HL-60/S4 treated with phorbol 12-myristate 13-acetate at 8.2 ng/mL for 4 days and 3 days (cell line): ENCODE results near the gene KIF26A.

ENCODE experiments used
- in situ Hi-C: fragments of 300-500 bp; cut with MboI; formaldehyde crosslinking; loops from 2 replicates; pipeline ENCODE4 v1.15.0; 2022; ENCODE audit warnings: low sequenced_read_pairs

The KIF26A gene

DNA sequence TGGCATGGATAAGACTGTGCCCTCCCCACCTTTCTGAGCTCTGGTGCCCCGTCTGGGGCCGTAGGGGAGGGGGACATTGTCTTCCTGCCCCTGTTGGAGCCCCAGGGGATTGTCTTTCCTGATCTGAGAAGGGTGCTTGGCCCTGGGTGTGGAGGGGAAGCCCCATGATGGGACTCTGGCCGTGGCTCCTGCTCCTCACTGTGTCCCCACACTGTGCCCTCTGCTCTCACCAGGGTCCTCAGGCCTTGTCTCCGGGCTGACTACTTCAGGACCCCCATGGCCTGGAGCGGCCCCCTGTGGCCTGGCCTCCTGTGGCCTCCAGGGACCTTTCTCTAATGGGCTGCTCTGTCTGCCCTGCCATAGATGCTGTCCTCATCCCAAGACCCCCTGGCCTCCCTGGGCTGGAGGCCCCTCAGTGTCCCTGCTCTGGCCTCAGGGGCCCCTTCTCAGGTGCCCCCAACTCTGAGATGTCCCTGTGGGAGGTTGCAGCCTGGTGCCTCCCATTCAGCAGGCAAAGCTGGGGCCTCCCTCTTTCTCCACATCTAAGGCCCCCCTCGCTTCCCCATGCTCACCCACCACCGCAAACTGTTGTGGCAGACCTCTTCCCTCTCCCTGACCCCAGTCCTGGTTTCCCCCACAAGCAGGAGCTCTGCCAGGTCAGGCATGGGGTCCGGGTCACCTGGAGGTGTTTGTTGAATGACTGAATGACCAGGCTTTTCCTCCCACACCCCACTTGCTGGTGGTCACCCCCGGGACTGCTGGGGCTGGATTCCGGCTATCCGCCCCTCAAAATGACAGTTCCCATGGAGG lies 4.0 kb downstream of the KIF26A start:
- in situ Hi-C loops, result no loop called here

DNA sequence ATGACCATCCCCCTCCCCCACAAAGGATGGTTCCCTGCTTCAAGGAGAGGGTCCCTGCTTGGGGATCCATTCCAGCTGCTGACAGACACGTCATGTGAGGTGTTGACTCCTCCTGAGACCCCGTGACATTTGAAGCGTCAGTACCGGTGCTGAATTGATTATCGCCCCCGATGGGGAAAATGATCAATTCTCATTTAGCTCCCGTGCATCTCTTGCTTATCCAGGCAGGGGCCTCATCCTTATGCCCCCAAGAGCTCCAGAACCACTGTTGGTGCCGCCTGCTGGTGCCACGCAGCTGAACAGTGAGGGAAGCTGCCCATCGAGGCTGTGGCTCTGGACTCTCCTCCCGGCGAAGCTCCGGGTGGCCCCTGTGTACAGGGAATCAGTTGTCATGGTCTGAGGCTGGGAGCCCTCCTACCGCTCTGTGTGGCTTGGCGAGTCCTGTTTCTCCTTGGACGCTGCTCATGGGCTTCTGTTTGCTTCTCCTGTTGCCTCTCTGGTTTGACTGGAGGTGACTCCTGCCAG lies 4.6 kb downstream of the KIF26A start:
- in situ Hi-C loops, result no loop called here

DNA sequence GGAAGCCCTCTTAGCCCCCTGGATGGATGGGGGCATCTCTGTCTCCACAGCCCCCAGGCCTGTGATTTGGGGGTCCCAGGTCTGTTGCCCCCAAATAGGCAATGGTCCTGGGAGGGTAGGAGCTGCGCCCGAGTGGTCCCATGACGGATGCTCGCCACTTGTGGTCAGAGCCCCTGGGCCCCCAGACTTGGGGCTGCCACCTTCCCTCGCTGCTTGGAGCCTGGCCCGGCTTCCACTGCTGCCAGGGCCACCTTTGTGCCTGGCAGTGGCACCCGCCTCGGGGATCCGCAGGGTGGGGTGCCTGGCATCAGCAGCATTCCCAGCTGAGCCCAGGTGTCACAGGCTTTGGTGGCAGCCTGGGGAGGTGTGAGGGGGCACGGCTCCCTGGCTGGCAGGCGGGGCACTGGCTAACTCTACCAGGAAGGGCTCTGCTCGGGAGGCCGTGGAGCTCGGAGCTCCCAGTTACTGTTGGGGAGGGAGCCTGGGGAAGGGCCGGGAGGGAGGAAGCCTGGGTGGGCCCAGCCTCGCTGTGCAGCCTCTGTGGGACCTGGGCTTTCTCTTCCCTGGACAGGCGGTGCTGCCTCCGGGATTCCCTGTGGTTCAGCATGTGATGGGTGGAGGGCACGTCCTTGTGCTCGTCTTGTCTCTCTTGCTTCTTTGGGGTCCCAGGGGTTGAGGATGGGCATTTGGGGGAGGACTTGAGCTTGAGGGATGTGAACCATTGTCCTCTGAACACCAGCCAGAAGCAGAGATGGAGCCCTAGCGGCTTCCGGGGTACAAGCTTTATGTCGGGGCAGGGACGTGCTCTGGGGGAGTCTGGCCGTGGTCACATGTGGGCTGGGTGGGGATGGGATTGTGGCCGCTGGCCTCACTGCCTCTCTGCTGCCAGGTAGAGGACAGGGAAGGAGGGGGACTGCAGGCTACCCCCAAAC lies 5.4 kb downstream of the KIF26A start:
- in situ Hi-C loops, result no loop called here

- in situ Hi-C loops, result no loop called here
These were observed 6.0 kb downstream of the KIF26A start for GRCh38 chr14:104144453-104144790.

- in situ Hi-C loops, result no loop called here
These were observed 6.8 kb downstream of the KIF26A start for GRCh38 chr14:104144911-104145825.

GRCh38 chr14:104145826-104146601 lies 7.6 kb downstream of the KIF26A start:
- in situ Hi-C loops, result no loop called here

GRCh38 chr14:104146651-104147345 lies 8.4 kb downstream of the KIF26A start:
- in situ Hi-C loops, result no loop called here

- in situ Hi-C loops, result no loop called here
These were observed 9.1 kb downstream of the KIF26A start for GRCh38 chr14:104147346-104148125.

DNA sequence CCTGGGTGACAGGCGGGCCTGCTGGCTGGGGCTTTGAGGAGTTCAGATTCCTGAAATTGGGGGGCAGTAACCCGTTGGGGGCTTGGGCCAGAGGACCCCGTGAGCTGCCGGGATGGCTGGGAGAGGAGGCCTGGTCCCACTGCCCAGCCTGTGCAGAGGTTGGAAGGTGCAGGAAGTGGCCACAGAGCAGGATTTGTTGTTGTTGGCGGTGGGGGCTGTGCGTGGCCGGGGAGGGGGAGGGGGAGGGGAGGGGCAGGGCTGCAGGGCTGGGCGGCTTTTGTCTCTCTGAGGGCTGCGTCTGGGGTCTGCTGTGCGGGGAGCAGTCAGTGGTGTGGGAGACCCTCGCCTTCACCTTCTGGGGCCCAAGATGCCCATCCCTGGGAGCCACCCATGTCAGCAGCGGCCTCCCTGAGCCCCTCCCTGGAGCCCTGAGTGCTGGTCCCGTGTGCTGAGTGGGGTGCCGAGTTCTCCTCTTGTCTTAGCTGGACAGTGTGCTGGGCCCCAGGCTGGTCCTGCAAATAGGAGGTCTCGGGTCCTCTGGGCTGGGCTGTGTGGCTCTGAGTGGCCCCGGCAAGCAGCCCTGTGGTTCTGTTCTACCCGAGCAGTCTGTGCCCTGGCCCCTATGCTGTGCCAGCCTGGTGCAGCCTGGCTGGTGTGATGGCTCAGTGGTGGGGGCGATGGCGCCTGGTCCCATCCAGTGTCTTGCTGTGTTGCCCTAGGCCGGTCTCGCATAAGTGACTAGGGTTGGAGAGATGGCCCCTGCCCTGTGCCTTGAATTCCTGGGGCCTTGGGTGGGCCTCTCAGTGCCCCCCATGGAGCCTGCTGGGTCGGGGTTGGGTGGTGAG lies 10.3 kb downstream of the KIF26A start:
- in situ Hi-C loops, result no loop called here

DNA sequence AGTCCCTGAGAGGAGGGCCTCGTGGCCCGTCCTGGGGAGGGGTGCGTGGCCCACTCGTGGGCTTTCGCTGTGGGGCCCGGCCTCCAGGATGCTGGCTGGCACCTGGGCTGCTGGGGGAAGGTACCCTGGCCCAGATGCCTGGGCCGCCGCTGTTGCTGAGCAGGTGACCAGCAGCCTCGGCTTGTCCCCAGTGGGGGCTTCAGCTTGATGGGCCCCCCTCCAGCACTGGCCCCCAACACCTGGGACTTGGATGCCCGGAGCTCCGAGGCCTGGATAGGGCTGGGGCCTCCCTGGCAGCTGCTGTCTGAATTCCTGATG lies 10.8 kb downstream of the KIF26A start:
- in situ Hi-C loops, result no loop called here

- in situ Hi-C loops, result no loop called here
These were observed 11.3 kb downstream of the KIF26A start for GRCh38 chr14:104149617-104150135.

DNA sequence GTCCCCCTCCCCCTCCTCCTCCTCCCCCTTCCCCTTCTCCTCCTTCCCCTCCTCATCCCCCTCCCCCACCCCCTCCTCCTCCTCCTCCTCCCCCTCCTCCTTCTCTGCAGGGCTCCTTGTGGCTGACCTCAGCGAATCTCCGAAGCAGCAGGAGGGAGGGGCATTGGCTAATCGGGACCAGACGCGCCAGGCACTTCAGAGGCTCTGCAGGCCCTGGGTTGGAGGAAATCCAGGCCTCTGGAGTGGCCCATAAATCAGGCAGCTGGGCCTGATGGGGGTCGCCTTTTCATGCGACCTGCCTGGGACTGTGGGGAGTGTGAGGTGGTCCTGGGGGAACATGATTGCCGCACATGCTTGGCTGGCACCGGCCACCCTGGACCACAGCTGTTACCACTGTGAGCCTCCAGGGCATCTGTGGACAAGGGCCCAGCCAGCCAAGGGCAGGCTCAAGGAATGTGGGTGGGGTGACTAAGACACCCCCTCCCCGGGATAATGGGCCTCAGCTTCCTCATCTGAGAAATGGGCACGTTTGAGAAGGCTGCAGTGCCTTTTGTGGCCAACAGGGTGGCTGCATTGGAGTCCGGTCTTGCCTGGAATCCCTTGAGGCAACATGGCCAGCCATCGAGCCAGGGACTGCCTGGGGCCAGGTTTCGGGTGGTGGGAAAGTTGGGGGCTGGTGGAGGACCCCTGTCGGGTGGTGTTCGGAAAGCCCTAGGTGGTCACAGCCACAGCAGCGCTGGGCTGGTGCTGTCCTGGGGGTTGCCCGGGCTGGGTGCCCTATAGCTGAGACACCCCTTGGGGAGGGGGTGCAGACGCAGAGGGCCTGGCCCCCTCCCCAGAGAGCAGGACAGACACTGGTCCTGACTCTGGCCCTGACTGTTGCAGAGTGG lies 12.0 kb downstream of the KIF26A start:
- in situ Hi-C loops, result no loop called here

GRCh38 chr14:104151026-104151381 lies 12.6 kb downstream of the KIF26A start:
- in situ Hi-C loops, result no loop called here

DNA sequence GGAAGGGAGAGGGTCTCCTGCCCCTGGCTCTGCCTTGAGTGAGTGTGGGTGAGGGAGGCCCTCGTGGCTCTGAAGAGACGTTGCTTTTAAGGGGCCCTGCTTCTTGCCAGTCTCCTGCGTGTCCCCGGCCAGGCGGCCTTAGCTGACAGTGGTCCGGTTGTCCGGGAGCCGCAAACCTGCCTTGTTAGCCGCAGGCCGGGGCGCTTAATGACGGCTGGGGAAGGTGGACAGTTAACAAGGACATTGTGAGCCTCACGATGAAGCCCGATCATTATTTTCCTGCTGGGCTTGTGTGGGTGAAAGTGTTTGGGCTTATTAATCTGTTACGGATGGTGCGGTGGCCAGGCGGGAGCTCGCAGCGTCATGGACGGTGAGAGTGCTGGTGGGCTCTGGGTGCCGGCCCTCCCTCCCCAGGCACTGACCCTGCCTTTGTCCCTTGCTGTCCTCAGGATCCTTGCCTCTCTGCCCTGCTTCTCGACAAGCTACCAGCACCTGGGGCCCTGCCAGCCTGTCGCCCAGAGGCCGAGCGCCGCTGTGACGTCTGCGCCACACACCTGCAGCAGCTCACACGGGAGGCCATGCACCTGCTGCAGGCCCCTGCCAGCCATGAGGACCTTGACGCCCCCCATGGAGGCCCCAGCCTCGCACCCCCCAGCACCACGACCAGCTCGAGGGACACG lies 13.3 kb downstream of the KIF26A start:
- in situ Hi-C loops, result no loop called here

DNA sequence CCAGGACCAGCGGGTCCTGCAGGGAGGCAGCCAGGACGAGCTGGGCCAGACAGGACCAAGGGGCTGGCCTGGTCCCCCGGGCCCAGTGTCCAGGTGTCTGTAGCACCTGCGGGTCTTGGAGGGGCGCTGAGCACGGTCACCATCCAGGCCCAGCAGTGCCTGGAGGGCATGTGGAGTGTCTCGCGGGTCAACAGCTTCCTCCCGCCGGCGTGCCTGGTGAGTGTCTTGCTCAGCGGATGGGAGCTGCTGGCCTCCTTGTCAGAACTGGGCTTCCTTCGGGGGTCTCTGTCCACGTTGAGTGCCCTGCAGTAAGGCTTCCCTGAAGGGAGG lies 13.8 kb downstream of the KIF26A start:
- in situ Hi-C loops, result no loop called here

DNA sequence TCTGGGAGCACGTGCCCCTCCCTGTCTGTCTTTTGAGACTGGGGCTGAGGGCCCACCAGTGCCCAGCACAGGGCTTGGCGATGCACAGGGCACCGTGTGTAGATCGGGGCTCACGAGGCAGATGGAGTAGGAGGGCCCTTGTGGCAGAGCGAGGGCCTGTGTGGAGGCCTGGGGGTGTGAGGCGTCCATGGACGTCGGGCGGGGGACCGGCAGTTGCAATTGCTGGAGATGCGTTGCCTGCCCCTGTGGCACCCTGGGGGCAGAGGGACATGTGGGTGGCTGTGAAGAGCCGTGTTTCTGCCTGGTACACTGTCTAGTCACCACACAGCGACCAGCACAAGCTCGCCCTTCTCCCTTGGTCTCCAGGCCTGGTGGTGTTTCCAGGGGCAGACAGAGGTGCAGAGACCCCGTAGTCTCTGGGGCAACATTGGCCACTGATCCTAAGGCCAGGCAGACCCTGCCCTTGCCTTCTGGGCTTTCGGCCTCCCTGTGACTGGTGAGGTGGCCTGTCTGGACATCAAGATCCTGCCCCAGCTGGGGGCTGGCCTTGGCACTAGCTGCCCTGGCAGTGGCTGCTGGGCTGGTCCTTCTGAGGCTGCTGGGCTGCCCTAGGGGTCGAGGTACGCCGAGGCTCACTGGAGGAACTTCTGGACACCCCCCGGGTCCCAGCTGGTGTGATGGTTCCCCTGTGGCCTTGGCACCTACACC lies 14.5 kb downstream of the KIF26A start:
- in situ Hi-C loops, result no loop called here
